NCI-H446 (cell line): ENCODE results near the gene NEDD1.
A peak's percentile ranks its signal among the peaks of the same experiment; 100 is the strongest.

Source experiments
- DNase-seq, 2 experiments: peaks; one replicate each; lab custom pipeline; 2025; lab: John Stamatoyannopoulos, UW

The NEDD1 gene

DNA sequence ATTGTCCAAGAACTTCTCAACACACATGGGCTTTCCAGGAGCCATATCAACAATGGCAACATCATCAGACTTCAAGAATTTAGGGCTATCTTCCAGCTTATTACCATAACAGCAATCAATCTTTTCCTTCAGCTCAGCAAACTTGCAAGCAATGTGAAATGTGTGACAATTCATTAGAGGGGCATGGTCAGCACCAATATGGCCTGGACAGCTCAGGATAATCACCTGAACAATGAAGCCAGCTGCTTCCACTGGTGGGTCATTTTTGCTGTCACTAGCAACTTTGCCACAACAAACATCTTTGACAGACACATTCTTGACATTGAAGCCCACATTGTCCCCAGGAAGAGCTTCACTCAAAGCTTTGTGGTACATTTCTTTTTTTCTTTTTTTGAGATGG, 5.9 kb upstream of the NEDD1 start:
- DNase-seq: no peak

DNA sequence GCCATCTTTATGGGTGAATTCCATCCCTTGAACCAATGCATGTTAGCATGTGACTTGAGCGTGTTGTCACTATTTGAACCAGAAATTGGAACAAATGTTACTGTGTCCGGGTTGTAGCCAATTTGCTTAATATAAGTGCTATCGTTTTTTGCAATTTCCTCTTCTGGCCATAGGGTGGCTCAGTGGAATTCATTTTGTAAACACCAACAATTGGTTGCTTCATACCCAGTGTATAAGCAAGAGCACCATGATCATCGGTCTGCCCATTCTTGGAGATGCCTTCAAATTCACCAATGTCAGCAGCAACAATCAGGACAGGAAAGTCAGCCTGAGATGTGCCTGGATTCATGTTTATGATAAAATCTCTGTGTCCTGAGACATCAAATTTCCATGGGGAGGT, 5.0 kb upstream of the NEDD1 start:
- peak in 1 of 2 experiments; percentile 3 for DNase-seq

- no peak for DNase-seq
These were observed 584 bp upstream of the NEDD1 start for GRCh38 chr12:96906498-96906848.

GRCh38 chr12:96907671-96908422, 790 bp downstream of the NEDD1 start:
- no peak for DNase-seq

DNA sequence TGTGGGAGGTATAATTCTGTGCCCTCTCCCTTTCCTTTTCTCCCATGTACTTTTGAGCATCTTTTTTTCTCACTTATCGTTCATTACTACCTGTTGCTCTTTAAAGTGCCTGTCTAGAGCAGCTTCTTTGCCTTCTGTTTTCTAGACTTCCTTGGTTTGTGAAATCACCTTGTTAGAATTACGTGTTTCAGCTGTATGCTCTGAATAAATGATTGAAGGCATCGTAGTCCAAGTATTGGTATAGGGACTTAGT, 1.3 kb downstream of the NEDD1 start:
- DNase-seq: no peak

DNA sequence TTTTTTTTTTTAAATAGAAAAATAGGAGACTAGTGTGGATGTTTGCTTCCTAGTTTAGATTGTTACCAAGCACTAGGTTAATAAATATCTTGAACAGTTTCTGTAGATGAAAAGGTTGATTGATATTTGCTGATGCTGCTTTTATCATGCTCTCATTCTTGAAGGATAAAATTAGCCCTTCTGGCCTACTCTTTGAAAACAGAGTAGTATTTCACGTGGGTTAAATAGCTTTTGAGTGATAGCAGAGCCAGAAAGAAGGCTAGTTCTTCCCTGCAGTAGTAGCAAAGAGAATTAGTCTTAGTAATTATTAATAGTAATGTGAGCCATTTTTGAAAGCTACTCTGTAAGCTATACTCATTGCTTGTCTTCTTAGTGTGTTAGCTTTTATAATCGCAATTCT, 5.2 kb downstream of the NEDD1 start:
- no peak for DNase-seq

DNA sequence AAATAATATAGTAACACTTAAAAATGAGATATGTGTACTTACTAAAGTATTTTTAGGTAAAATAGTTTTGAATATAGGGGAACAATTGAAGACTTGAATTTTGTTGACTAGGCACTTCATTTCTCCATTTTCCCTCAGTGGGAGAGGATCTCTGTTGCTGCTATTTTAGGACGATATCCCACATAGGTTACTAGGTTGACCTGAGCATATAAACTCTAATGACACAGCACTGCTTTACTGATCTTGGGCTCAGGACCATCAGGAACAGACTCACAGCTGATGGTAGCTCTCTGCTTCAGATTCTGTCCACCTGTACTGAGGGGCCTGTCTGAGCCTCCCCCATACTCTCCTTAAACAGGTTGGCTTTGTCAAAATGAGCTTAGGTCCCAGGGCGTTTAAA, 5.9 kb downstream of the NEDD1 start:
- no peak for DNase-seq

- no peak for DNase-seq
These were observed 12.6 kb downstream of the NEDD1 start for GRCh38 chr12:96919510-96920210.

DNA sequence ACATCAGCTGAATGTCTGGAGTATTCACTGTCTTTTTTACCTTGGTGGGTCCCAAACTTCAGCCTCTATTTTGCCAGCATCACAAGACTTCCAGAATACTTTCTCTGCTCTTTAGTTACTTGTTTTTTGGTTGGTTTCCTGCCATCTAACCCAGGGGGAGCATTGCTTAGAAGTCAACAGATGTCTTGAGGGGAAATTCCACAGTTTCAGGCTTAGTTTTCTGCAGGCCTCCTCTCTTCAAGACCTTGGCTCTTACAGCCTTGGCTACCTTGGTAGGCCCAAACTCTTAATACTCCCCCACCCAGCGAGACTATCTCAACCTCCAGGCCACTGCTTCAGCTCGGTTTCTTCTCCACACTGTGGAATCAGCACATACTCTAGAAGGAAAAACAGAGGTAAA, 41.7 kb downstream of the NEDD1 start:
- DNase-seq: no peak

DNA sequence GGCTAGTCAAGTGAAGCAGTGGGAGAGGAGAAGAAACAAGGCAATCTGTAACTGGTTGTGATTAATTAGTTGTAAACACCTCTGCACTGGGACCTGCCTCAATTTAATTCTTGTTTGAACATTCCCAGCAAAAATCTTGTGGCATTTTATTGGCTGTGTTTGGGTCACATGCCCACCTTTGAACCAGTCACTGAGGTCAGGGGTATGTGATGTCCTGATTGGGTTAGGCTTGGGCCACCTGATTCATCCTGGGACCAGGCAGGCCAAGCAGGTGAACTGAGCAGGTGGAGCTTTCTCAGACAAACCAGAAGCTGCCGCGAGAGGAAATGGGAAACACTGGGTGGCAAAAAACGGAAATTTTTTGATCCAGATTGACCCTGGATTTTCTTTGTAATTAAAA, 72.5 kb downstream of the NEDD1 start:
- no peak for DNase-seq

GRCh38 chr12:96980991-96981414, 73.9 kb downstream of the NEDD1 start:
- peak in 1 of 2 experiments; percentile 31 for DNase-seq

- no peak for DNase-seq
These were observed 74.9 kb downstream of the NEDD1 start for GRCh38 chr12:96981911-96982310.

DNA sequence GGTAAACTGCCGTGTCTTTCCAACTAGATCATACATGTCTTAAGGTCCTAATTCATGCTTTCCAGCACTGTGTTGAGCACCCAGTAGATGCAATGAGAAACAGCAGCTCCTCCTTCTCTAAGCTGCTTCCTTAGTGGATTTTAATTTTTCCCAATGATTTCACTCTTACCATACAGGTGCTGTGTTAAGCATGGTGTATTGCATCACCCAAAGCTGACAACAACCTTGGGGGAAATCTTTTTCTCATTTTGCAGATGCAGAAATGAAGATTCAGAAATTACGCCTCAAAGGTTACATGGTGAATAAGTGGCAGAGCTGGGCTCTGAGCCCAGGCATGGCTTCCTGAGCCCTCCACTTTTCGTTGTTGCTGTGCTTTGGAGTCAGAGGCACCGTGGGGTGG, 75.6 kb downstream of the NEDD1 start:
- DNase-seq: no peak

DNA sequence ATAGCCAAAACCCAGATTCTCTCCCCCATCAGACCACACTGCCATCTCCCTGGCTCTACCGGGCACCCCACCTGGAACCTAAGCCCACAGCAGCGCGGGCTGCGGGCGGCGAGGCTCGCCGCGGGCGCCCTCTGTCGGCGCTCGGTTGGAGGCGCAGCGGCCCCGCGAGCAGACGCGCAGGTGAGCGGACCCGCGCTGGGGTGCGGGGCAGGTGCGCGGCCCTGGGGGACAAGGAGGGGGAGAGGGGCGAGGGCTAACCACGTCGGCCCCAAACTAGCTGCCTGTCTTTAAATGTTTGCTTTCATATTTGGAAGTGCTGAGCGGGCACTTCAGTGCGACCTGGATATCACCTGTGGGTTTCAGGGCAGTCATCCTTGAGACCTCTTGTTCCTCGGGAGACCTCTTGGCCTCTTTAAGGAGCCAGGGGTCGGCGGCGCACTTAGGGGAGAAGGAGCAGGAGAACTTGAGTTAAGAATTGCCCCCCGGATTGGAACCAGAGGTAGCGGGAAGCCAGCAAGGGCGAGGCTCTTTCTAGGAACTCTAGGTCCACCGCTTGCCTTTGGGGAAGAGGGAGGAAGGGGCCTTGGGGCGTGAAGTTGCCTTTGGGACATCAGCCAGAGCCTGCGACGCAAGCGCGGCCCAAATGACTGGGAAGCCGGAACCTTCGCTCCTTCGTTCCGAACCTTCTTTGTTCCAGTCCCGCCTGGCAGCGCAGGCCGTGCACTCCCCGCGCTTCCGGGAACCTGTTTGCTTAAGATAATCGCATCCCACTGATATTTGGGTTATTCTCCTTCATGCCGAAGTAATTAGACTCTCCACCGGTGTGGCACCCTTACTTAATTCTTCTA, 78.7 kb downstream of the NEDD1 start:
- no peak for DNase-seq

DNA sequence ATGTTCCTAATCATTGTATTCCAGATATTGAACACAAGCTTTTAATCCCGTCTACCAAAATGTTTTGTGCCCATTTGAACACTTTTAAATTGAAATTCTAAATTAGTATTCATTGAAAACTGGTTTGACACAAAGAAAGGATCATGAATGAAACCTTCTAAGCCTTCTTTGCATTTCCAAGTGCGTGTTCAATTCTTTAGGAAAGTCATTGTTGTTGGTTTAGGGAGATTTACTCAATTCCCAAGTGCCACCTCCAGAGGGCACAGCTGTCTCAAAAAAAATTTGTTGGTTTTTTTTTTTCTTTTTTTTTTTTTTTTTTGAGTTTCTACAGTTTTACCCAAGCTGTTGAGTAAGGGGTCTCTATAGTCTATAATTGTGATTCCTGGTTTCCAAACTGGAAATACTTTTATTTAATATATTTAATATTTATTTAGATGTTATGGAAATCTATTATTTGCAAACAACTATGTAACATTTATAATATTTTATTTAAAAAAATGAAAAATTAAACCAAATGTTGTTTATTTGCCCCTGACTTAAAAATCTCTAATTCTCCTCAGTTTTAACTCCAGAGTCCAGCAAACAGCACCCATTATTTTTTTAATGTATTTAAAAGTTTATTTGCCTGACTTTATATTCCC, 79.9 kb downstream of the NEDD1 start:
- DNase-seq: peak; percentile 20 to 62

DNA sequence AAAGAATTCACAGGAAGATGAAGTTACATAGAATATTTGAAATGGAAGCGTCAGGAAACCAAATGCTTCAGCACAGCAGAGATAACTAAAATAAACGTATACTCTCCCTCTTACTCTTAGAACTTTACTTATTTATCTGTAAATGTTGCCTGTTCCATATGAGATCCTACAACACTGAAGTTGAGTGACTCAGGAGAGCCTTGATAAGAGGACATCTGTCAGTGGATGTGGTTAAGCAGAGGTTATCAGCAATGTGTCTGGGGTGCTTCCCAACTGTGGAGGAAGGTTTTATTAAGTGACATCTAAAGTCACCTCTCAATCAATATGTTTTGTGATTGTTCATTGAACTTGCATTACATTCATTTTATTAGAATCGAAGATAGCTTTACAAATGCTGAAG, 81.9 kb downstream of the NEDD1 start:
- no peak for DNase-seq

DNA sequence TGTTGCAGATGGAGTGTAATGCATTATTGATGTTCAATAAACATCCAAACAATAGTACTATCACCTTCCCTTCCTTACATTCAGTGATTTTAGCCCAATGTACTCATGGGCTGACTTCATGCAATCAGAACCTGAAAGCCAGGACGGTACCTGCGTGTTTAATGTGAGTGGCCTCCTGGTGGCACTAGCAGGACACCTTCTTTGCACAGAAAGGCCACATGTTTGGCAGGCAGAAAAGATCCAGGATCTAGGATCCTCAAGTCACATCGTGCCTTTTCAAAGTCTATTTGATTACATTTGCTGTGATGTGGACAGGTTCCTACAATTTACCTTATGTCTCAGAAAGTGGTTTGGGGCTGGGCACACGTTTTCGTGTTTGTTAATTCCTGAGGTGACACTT, 82.9 kb downstream of the NEDD1 start:
- peak in 1 of 2 experiments; percentile 59 for DNase-seq

DNA sequence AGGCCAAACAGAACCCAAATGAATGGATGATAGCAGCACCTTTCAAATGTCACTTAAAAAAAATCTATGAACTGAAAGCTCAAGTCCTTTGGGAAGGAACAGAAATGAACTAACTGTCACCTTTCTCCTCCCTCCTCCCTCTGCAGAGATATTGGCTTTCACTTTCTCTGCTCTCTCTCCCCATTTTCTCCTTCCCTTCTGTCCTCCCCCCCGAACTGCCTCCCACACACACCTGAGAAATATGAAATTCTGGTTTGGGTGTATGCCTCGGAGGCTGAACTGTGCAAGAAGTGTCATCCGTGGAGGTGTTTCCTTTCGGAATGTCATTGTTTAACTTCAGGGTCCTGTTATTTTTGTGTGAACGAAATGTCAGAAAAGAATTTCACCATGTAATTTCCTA, 87.8 kb downstream of the NEDD1 start:
- DNase-seq: no peak

- no peak for DNase-seq
These were observed 88.8 kb downstream of the NEDD1 start for GRCh38 chr12:96995861-96996260.

- no peak for DNase-seq
These were observed 90.9 kb downstream of the NEDD1 start for GRCh38 chr12:96997797-96998484.

GRCh38 chr12:97003276-97003675, 96.2 kb downstream of the NEDD1 start:
- DNase-seq: no peak
